SKM-1 (cell line): Measurements from ENCODE around the gene SERPINA7.
"Not testable (repeated sequence)": the region's sequence is repeated elsewhere in the genome, so short reads cannot be mapped to it uniquely, and the experiment has no call there.

Experiments
- DNase-seq: peaks from one replicate; lab custom pipeline; 2025; ENCODE audit not compliant: unreplicated experiment; lab: John Stamatoyannopoulos, UW

Gene SERPINA7, protein sequence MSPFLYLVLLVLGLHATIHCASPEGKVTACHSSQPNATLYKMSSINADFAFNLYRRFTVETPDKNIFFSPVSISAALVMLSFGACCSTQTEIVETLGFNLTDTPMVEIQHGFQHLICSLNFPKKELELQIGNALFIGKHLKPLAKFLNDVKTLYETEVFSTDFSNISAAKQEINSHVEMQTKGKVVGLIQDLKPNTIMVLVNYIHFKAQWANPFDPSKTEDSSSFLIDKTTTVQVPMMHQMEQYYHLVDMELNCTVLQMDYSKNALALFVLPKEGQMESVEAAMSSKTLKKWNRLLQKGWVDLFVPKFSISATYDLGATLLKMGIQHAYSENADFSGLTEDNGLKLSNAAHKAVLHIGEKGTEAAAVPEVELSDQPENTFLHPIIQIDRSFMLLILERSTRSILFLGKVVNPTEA

DNA sequence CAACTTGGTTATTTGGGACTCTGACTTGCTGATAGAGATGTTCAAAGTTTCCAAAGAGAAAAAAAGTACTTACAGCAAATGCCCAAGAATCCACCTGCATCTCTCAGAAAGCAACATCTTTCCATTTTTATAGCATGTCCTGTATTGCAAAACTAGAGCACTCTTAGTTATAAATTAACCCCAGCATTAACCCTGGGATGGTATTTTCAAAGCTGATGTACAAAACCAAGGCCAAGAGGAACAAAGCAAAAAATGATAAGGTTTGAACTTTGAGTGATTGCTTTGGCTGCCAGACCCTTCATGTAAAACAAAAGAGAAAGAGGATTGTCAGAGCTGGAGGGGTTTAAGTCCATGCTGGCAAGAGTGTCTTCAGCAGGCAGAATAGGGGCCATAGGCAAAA is at the start of gene SERPINA7:
Gene SERPINA7 (minus strand): TSS at position 103 of the 400 bp plus-strand sequence. CDS start 1,669 bp downstream, outside the sequence.
- DNase-seq = no peak

DNA sequence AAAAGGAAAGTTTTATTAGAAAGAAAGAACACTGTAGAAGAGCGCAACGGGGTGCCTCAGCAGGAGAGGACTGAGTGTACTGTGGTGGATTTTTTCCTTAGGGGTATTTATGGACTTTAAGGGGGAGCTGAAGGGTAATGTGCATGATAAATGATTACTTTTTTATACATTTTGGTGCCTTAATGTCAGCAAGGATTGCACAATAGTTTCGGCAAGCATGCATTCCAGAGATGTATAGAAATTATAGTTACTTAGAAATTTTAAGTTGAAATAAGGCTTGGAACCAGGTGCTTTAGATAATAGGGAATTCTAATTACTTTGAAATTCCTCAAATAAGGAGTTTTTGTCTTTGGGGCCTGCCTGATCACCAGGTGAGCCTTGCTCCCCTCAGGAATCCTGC is 30.5 kb upstream of the SERPINA7 start:
- no peak for DNase-seq

DNA sequence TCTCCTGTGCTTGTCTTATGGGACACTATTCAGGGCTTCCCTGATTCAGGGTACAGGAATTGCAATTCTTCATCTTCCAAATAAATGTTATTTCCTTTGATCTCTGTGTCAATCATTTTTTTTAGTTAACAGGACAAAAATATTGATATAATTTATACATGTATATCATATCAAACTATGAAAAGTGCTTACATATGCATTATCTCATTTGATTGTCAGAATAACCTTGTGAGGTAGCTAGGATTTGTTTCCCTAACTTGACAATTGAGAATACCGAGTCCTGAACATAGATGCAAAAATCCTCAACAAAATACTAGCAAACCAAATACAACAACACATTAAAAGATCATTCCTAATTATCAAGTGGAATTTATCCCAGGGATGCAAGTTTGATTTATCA is 11.5 kb upstream of the SERPINA7 start:
- no peak for DNase-seq

DNA sequence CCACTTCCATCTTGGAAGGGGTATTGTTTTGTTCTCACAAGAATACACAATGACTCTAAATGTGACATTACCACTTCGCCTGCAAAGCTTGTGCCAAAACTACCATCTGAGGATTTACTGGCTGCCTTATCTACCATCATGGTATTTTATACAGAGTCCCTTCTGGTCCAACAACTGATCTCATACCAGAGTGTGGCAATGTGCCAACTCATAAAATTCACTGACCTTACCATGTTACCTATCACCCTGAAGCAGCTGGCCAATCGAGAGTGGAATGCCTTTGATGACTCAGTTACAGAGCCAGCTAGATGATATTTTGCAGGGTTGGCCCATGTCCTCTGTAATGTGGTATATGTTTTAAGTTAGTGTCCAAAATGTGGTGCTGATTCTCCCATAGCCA is 3.8 kb upstream of the SERPINA7 start:
- DNase-seq = no peak

DNA sequence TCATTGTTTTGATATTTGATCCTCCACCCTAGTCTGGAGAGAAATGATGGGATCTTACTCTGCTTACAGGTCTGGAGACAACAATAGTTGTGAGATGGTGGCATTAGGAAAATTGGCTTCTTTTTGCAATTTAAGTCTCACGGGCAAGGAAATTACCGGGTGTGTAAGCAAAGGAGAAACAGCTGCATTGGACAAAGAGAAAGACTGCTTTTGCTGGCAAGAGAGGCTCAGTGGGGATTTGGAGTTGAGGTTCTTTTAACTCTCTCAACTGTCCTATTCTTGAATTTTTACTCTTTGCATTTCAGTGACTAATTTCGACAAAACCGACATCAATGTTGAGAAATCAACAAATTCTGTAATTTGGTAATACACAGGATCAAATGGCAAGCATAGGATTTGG is 2.3 kb upstream of the SERPINA7 start:
- DNase-seq = no peak

DNA sequence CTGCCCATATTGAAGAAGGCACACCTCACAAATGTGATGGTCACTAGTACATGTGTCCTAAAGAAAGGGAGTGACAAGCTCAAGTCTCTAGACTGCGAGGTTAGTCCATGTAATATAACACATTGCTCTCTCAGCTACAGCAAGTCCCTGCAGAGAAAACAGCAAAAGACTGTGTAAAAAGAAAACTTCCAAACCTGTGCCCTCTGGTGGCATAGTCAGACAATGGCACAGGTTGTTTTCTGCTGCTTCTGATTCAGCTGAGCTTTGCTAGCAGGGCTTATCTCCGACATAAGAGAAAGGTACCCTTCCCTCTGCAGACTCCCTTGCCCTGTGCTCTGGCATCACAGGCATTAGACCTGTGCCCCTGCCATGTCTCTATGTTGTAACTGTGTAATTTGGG is 1.4 kb upstream of the SERPINA7 start:
- no peak for DNase-seq

DNA sequence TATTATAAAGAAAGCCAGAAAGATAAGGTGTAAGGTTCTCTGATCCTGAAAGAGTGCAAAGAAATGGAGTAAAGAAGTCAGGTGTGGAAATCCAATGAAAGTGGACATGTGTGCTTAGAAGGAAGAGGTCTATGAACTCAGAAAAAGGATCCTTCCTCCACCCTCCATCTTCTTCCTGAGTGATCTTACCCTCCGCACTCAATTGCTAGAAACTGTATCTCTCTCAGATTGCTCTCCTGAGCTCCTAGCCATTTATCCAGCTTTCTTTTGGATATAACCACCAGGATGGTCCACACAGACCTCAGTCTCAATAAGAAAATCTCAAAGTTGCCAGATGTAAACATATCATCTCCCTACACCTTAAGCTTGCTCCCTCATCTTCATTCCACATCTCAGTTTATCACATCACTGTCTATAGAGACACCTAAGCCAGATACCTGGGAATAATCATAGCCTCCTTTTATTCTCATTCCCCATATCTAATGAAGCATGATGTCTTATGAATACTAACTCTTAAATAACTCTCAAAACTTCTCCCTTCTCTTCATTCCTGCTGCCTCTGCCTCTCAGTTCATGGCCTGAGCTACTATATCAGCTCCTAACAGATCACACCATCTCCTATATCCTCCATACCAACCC is 573 bp downstream of the SERPINA7 start:
- DNase-seq = no peak

DNA sequence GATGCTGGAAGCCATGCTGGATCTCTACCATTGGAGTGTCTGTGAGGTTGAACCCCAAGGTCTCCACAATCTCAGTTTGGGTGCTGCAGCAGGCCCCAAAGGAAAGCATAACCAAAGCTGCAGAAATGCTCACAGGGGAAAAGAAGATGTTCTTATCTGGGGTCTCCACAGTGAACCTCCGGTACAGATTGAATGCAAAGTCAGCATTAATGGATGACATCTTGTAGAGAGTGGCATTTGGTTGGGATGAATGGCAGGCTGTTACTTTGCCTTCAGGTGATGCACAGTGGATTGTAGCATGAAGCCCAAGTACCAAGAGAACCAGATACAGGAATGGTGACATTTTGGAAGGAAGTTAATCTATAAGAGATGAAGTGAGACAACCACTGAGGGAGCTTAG is 1.8 kb downstream of the SERPINA7 start:
- no peak for DNase-seq

DNA sequence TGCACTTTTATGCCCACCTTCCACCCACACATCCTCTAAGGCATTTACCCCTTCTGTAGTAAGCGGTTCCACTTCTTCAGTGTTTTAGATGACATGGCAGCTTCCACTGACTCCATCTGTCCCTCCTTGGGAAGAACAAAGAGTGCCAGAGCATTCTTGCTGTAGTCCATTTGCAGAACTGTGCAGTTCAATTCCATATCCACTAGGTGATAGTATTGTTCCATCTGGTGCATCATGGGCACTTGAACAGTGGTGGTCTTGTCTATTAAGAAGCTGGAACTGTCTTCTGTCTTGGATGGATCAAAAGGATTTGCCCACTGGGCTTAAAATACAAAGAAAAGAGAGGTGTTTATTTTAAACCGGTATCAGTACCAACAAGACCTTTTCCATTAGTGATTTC is 3.5 kb downstream of the SERPINA7 start:
- no peak for DNase-seq

DNA sequence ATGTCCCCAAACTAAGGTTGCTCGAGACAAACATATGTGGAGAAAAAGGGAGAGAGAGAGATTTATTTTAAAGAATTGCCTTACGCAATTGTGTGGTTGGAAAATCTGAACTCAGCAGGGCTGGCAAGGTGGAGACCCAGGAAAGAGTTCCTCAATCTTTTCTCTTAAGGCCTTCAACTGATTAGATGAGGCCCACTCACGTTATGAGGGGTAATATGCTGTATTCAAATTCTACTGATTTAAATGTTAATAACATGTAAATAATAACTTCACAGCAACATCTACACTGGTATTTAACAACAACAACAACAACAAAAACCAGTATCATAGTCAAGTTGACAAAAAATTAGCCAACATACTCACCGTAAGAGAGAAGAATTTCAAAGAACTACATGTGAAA is 14.6 kb downstream of the SERPINA7 start:
- DNase-seq = no peak

DNA sequence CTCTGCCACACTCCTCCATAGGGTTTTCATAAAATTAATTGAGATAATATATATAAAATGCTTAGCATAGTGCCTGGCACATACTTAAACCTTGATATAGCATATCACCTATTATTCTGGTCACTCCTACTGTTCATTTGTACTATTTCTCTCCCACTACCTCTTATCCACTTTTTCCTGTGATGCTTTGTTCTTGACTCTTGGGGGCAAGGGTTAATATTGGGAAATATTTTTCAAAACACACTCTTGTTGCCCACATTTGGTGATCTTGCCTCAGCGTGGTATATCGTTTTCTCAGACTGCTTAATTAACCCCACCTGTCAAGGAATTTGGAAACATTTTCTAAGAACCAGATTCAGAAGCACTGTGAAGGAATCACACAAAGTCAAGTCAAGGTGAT is 16.3 kb downstream of the SERPINA7 start:
- no peak for DNase-seq

DNA sequence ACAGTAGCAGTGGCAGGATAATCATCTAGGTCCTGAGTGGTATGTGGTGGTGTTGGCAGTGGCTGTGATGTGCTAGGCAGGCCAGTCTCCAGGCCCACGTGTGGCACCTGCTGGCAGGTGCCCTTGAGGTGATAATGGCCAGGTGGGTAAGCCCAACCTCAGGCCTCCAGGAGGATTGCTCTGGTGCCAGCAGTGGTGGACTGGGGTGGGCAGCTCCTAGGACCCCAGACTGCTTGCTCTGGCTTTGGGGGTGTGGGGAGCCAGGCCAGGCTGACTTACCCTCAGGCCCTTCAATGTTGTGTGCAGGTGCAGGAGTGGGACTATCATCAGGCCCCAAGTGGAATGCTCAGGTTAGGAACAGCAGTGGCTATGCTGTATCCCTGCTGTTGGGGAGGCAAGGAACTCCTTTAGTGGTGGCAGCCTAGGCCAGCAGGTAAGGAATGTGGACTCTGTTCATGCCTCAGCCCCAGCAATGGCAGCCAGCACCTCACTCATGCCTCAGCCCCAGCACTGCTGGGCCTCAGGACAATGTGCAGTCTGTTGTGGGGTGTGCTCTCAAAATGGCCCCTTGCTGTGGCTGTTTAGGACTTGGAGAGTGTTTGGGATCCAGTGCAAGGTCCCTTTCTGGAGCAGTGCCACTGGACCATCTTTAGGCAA is 24.3 kb downstream of the SERPINA7 start:
- DNase-seq = no peak

DNA sequence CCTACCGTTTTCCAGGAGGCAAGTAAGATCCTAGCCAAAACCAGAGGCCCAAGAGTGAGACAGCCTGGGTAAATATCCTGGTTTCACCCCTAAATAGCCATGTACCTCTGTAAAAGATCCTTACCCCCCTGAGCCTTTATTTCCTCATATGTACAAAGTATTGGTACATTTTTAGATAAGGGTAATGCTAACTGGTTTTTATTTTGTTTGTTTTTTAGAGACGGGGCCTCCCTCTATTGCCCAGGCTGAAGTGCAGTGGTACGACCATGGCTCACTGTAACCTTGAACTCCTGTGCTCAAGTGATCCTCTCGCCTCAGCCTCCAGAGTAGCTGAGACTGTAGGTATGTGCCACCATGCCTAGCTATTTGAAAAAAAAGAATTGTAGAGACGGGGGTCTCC is 29.4 kb downstream of the SERPINA7 start:
- DNase-seq = no peak

DNA sequence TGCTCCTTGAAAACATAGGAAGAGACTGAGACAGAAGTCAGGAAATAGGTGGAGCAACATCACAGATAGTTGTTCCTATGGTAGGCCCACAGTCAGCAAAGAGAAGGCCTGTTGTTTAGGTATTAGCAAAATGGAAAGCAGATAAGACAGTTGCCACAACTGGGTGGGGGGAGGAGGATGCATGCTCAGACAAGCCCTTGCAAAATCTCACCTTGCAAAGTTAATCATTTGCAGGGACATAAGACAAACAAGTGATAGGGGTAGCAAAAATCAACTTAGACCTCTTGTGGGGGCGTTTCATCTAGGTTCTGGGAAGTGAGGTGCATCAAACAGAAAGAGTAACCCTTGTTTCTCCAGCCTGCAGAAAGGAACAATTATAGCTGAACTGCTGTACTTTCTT is 30.7 kb downstream of the SERPINA7 start:
- DNase-seq = no peak

DNA sequence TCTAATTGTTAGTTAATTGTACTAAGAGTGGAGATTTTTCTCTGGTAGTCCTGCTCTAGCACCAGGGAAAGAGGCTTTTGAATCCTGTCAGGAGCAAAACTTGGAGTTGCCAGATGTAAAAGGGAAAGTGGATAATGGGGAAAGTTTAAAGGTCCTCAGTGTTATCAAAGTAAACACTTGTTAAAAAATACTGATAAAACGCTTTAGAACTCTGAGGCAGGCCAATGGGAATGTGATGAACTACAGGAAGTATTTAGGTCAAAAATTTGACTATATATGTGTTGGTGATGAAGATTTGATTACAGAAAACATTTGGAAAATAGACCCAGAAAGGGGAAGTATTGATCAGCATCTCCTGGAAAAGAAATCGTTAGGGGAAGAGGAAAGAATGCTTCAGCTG is 32.8 kb downstream of the SERPINA7 start:
- no peak for DNase-seq

DNA sequence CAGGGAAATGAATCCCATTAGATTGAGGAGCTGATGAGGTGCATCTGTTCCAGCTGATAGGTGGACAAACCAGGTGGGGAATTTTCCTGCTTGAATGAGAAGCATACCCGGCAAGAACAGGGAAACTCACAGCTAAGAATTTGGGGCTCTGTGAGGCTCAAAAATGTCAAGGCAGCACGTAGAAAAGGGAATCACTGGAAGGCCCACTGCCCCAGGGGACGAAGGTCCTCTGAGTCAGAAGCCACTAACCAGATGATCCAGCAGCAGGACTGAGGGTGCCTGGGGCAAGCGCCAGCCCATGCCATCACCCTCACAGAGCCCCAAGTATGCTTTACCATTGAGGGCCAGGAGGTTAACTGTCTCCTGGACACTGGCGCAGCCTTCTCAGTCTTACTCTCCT is 37.9 kb downstream of the SERPINA7 start:
- not testable (repeated sequence) for DNase-seq

DNA sequence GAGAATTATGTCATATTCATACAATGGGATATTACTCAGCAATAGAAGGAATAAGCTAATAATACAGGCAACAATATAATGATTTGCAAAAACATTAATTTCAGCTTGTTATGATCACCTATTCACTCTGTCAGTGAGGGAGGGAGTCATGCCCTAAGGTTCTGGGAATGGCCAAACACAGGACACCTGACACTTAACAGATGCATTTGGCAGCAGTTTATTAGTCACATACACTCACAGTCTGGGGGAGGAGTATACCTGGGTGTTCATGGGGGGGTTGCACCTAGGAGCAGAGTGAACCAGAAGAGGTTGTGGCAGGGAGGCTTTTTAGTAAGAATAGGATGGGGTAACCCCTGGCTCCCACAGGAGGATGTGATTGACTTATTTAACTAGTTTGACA is 38.3 kb downstream of the SERPINA7 start:
- DNase-seq = no peak

DNA sequence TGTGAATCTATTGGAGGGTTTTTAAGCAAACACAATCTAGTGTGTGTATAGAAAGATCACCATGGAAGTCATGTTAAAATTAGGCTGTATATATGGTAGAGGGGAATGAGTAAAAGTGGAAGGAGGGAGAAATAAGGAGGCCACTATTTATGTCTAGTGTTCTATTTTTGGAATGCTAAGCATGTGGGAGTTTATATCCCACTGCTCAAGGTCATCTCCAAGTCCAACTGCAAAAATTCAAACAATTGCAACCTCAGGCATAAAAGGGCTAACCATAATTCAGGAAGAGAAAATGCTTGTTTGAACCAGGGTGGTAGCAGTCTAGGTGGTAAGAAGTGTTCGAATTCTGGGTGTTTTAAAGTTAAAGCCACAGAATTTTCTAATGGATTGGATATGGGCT is 39.2 kb downstream of the SERPINA7 start:
- no peak for DNase-seq

DNA sequence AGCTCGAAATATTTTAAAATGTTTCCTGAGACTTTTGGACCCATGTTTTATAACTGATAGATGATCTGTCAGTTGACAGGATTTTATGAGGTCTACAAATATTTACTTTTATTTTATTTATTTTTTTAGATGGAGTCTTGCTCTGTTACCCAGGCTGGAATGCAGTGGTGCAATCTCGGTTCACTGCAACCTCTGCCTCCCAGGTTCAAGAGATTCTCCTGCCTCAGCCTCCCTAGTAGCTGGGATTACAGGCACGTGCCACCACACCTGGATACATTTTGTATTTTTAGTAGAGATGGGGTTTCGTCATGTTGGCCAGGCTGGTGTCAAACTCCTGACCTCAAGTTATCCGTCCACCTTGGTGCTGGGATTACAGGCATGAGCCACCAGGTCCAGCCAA is 50.0 kb downstream of the SERPINA7 start:
- not testable (repeated sequence) for DNase-seq
